GM19351 (cell line): ENCODE measurements around the gene CTDNEP1.

Source experiments
- ATAC-seq: cut with Tn5 transposase; IDR thresholded peaks from one replicate; pipeline ENCODE4 v1.9.1; 2021; ENCODE audit warnings: mild to moderate bottlenecking, moderate library complexity; ENCODE audit not compliant: unreplicated experiment

The CTDNEP1 gene

GRCh38 chr17:7216242-7217112 is 35.1 kb downstream of the CTDNEP1 start:
- ATAC-seq: no peak

- no peak for ATAC-seq
These were observed 35.8 kb downstream of the CTDNEP1 start for GRCh38 chr17:7215652-7216180.

GRCh38 chr17:7215136-7215638 is 36.3 kb downstream of the CTDNEP1 start:
- no peak for ATAC-seq

- peak; percentile 65 for ATAC-seq
These were observed 37.0 kb downstream of the CTDNEP1 start for GRCh38 chr17:7214300-7215135.

GRCh38 chr17:7213895-7214299 is 37.6 kb downstream of the CTDNEP1 start:
- no peak for ATAC-seq

GRCh38 chr17:7211491-7212273 is 39.9 kb downstream of the CTDNEP1 start:
- no peak for ATAC-seq

- ATAC-seq: no peak
These were observed 42.6 kb downstream of the CTDNEP1 start for GRCh38 chr17:7208754-7209460.

- ATAC-seq: no peak
These were observed 43.4 kb downstream of the CTDNEP1 start for GRCh38 chr17:7208027-7208571.

- ATAC-seq: no peak
These were observed 44.2 kb downstream of the CTDNEP1 start for GRCh38 chr17:7207120-7208001.

- ATAC-seq: no peak
These were observed 46.0 kb downstream of the CTDNEP1 start for GRCh38 chr17:7205561-7205960.

GRCh38 chr17:7204828-7205461 is 46.6 kb downstream of the CTDNEP1 start:
- peak; percentile 85 for ATAC-seq

GRCh38 chr17:7204336-7204735 is 47.2 kb downstream of the CTDNEP1 start:
- no peak for ATAC-seq

- no peak for ATAC-seq
These were observed 48.1 kb downstream of the CTDNEP1 start for GRCh38 chr17:7203391-7203790.

GRCh38 chr17:7196651-7197401 is 54.7 kb downstream of the CTDNEP1 start:
- ATAC-seq: no peak

GRCh38 chr17:7195971-7196370 is 55.6 kb downstream of the CTDNEP1 start:
- ATAC-seq: no peak
